A549 (cell line): Measurements from ENCODE around the gene TESPA1. TPM values are rescaled to one million over a fixed set of nuclear protein-coding genes. Genes with fewer than 3 reads are reported as not detected.

Source experiments
- ATAC-seq, 2 experiments: fragments of 200-7000 bp in 1 of 2; fragments of >200 bp in 1 of 2; cut with Nextera tagmentation in 1 of 2; cut with Tn5 transposase in 1 of 2; 3 replicates each; pipeline versions ENCODE4 v1.8.0 to v1.9.1; 2018 to 2020; ENCODE audit warnings: mild to moderate bottlenecking in 1 of 2, moderate library complexity in 1 of 2
- CTCF ChIA-PET: fragments of 300-600 bp; sonication (Branson Sonifier 250); formaldehyde crosslinking; extraction: SDS; loops from one replicate; lab custom pipeline; 2021; ENCODE audit warnings: antibody characterized with exemption, inconsistent platforms; lab: Yijun Ruan, JAX
- POLR2A ChIA-PET: fragments of 350-600 bp; formaldehyde crosslinking; extraction: SDS; loops from one replicate; lab custom pipeline; 2021; ENCODE audit warnings: antibody characterized with exemption, inconsistent platforms; lab: Yijun Ruan, JAX
- DNase-seq, 2 experiments: peaks; one replicate each; pipeline versions ENCODE4 v3.0.0 to v3.0.0-alpha.2; 2011 to 2016; ENCODE audit warnings: low read depth in 1 of 2, low spot score in 1 of 2
- FAIRE-seq: peaks from 2 replicates; lab custom pipeline; 2011; peaks lifted over from hg19 to GRCh38; lab: Jason Lieb, UNC
- H3K27ac ChIP-seq, 2 experiments: fragments of >200 bp; sonication (Bioruptor Twin); formaldehyde crosslinking; 3 replicates each; pipeline ENCODE4 v1.5.1; 2016 to 2017
- H3K4me1 ChIP-seq: fragments of >200 bp; sonication (Bioruptor Twin); formaldehyde crosslinking; 3 replicates; pipeline ENCODE4 v1.6.1; 2016
- H3K4me2 ChIP-seq: fragments of >200 bp; sonication (Bioruptor Twin); formaldehyde crosslinking; 3 replicates; pipeline ENCODE4 v1.6.1; 2016
- H3K4me3 ChIP-seq: fragments of >200 bp; sonication (Bioruptor Twin); formaldehyde crosslinking; 3 replicates; pipeline ENCODE4 v1.5.1; 2016
- H3K9me3 ChIP-seq: fragments of >200 bp; sonication (Bioruptor Twin); formaldehyde crosslinking; 3 replicates; pipeline ENCODE4 v1.6.1; 2016
- EHF ChIP-seq: fragments of 250-450 bp; sonication (Bioruptor Pico); IDR thresholded peaks from 2 replicates; pipeline ENCODE4 v1.5.0; 2020; ENCODE audit warnings: mild to moderate bottlenecking
- ESRRA ChIP-seq: fragments of 150-350 bp; IDR thresholded peaks from 2 replicates; pipeline ENCODE4 v1.6.1; 2014; ENCODE audit warnings: mild to moderate bottlenecking, low read length, borderline replicate concordance
- FOSL2 ChIP-seq, 2 experiments: fragments of 450-650 bp in 1 of 2; fragments of >200 bp in 1 of 2; sonication (Bioruptor Twin) in 1 of 2; formaldehyde crosslinking; IDR thresholded peaks; 2 replicates each; pipeline versions ENCODE4 v1.5.0 to v1.6.1; 2016 to 2020; ENCODE audit warnings: mild to moderate bottlenecking in 1 of 2, moderate library complexity in 1 of 2
- GATA3 ChIP-seq: IDR thresholded peaks from 2 replicates; pipeline ENCODE4 v1.6.1; 2012; ENCODE audit warnings: borderline replicate concordance
- HEYL ChIP-seq: fragments of 250-450 bp; sonication (Bioruptor Pico); IDR thresholded peaks from 2 replicates; pipeline ENCODE4 v1.8.0; 2021; ENCODE audit warnings: mild to moderate bottlenecking, moderate library complexity
- NPAS2 ChIP-seq: fragments of 250-450 bp; sonication (Bioruptor Pico); IDR thresholded peaks from 2 replicates; pipeline ENCODE4 v1.8.0; 2022; ENCODE audit warnings: mild to moderate bottlenecking, moderate library complexity, borderline replicate concordance
- NR3C1 ChIP-seq: fragments of >200 bp; sonication (Bioruptor Twin); formaldehyde crosslinking; IDR thresholded peaks from 3 replicates; pipeline ENCODE4 v1.6.1; 2017
- PHF8 ChIP-seq: fragments of 200-600 bp; sonication (generic); IDR thresholded peaks from 2 replicates; pipeline ENCODE4 v1.6.1; 2016; ENCODE audit warnings: low read depth, mild to moderate bottlenecking, antibody characterized with exemption, moderate library complexity, borderline replicate concordance
- RAD21 ChIP-seq, 2 experiments: fragments of >200 bp in 1 of 2; sonication (Bioruptor Twin) in 1 of 2; formaldehyde crosslinking in 1 of 2; IDR thresholded peaks in 1 of 2; conservative IDR thresholded peaks in 1 of 2; 2 replicates in 1 of 2; 3 replicates in 1 of 2; pipeline ENCODE4 v1.6.1; 2012 to 2018; ENCODE audit warnings: inconsistent platforms in 1 of 2
- RCOR1 ChIP-seq: fragments of 150-350 bp; IDR thresholded peaks from 2 replicates; pipeline ENCODE4 v1.6.1; 2014; ENCODE audit warnings: antibody characterized with exemption, low read length, low read depth
- RFX5 ChIP-seq: fragments of 450-650 bp; IDR thresholded peaks from 2 replicates; pipeline ENCODE4 v1.7.1; 2014; ENCODE audit warnings: antibody characterized with exemption, mild to moderate bottlenecking, moderate library complexity
- RNF2 ChIP-seq: fragments of 200-600 bp; sonication (generic); IDR thresholded peaks from 2 replicates; pipeline ENCODE4 v1.6.1; 2016; ENCODE audit warnings: low read depth, mild to moderate bottlenecking, antibody characterized with exemption, moderate library complexity, borderline replicate concordance
- SREBF2 ChIP-seq: fragments of 450-650 bp; IDR thresholded peaks from 2 replicates; pipeline ENCODE4 v1.6.1; 2014; ENCODE audit warnings: mild to moderate bottlenecking, moderate library complexity
- ZC3H11A ChIP-seq: fragments of 450-650 bp; IDR thresholded peaks from 2 replicates; pipeline ENCODE4 v1.6.1; 2014; ENCODE audit warnings: antibody characterized with exemption, mild to moderate bottlenecking
- WGBS: methylation state at CpG from one replicate; pipeline ENCODE4 v1.1.6; 2017; ENCODE audit errors: missing lambda C conversion rate; 5-methylcytosine and 5-hydroxymethylcytosine counted together
- polyA plus RNA-seq, 4 experiments: library from polyadenylated mRNA; depleted of rRNA in 3 of 4; stranded (reverse); fragments of >200 nt; fragmentation: RNase III in 1 of 4; extraction: RNeasy Plus Mini Kit Qiagen cat#74134 plus additional on column Dnase treatment in 1 of 4; gene quantifications; 2 replicates in 3 of 4; 3 replicates in 1 of 4; pipeline ENCODE4 v1.2.3, GENCODE V29; 2011 to 2017
- TF ChIP-seq, protein P1 (sequence below): fragments of 150-350 bp; IDR thresholded peaks from 2 replicates; pipeline ENCODE4 v1.6.1; 2014; ENCODE audit warnings: low read depth, mild to moderate bottlenecking, low read length
- TF ChIP-seq, protein P2 (sequence below): fragments of >200 bp; sonication (Bioruptor Twin); formaldehyde crosslinking; IDR thresholded peaks from 3 replicates; pipeline ENCODE4 v1.5.1; 2016
- TF ChIP-seq, protein P3 (sequence below): IDR thresholded peaks from 2 replicates; pipeline ENCODE4 v1.6.1; 2012
- TF ChIP-seq, protein P4 (sequence below): fragments of 200-600 bp; sonication (generic); IDR thresholded peaks from 2 replicates; pipeline ENCODE4 v1.6.1; 2016; ENCODE audit warnings: antibody characterized with exemption, mild to moderate bottlenecking, moderate library complexity
- TF ChIP-seq, protein P5 (sequence below): fragments of 250-450 bp; sonication (Bioruptor Pico); IDR thresholded peaks from 2 replicates; pipeline ENCODE4 v1.5.0; 2020; ENCODE audit warnings: low read depth, mild to moderate bottlenecking, moderate library complexity

TESPA1 gene
- polyA plus RNA-seq, 2 of the 4 experiments (the other 2 are of a cell fraction): not detected

DNA sequence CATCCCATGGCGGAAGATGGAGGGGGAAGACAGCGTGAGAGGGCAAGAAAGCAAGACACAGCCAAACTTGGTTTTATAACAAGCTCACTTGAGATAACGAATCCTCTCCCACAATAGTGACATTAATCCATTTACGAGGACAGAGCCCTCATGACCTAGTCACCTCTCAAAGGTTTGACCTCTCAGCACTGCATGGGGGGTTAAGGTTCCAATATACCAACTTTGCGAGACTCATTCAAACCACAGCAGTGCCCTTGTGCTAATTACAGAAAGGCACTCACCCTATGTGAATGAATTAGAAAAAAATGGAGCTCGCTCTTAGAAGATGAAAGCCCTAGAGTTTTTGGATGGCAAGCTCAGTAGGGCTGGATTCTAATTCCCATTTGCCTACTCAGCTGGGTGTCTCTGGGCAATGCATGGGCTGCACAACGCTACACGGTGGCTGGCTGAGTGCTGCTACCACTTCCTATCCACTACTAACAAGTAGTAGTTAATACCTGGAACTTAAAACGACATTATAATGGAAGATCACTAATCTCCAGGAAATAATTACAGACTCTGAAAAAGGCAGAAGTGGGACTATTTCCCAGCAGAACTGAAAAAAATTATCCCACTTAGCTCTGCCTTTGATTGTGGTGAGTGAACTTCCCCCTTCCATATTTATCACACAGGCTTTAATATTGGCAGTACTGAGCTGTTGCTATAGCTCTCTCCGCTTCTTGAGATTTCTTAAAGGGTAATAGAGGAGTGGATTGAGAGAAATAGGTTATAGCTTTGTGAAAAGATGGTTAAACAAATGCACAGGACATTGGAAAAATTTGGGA, 27.5 kb downstream of the TESPA1 start (continued):
- TF ChIP-seq, protein P1, sequence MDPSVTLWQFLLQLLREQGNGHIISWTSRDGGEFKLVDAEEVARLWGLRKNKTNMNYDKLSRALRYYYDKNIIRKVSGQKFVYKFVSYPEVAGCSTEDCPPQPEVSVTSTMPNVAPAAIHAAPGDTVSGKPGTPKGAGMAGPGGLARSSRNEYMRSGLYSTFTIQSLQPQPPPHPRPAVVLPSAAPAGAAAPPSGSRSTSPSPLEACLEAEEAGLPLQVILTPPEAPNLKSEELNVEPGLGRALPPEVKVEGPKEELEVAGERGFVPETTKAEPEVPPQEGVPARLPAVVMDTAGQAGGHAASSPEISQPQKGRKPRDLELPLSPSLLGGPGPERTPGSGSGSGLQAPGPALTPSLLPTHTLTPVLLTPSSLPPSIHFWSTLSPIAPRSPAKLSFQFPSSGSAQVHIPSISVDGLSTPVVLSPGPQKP: no peak
- TF ChIP-seq RCOR1: no peak
- TF ChIP-seq, protein P2, sequence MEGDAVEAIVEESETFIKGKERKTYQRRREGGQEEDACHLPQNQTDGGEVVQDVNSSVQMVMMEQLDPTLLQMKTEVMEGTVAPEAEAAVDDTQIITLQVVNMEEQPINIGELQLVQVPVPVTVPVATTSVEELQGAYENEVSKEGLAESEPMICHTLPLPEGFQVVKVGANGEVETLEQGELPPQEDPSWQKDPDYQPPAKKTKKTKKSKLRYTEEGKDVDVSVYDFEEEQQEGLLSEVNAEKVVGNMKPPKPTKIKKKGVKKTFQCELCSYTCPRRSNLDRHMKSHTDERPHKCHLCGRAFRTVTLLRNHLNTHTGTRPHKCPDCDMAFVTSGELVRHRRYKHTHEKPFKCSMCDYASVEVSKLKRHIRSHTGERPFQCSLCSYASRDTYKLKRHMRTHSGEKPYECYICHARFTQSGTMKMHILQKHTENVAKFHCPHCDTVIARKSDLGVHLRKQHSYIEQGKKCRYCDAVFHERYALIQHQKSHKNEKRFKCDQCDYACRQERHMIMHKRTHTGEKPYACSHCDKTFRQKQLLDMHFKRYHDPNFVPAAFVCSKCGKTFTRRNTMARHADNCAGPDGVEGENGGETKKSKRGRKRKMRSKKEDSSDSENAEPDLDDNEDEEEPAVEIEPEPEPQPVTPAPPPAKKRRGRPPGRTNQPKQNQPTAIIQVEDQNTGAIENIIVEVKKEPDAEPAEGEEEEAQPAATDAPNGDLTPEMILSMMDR: no peak
- TF ChIP-seq RAD21 (conservative IDR thresholded peaks at IDR 0.05 in 1 of 2, IDR thresholded peaks at IDR 0.05 in 1 of 2): no peak
- no peak for TF ChIP-seq ZC3H11A

DNA sequence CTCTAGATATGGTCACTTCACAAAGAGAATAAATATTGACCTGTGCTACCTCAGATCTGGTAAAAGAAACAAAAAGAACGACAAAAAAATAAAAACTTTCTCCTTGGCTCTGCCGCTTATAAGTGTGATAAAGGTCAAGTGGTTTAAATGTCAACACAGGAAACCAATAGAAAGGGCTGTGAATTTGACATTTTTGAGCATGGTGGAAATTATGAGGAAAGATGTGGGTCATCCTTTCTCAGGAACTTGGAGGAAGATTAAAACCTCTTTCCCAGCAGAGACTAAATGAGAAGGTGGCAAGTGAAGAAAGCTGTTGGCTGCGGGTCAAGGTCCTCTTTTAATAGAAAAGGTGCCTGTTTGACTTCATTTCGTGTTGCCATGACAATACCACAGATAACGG, 28.2 kb downstream of the TESPA1 start:
- no peak for ATAC-seq
- ChIA-PET POLR2A (no interaction called here), CTCF (interaction anchor here (1.0 to 11.8 kb wide), 7 partner anchors 15 to 255 kb away, joined by 3 to 127 read pairs (median 35); partner anchors contain the start of gene MUCL1)
- no peak overlapping the region for H3K4me2 ChIP-seq
- TF ChIP-seq, protein P3, sequence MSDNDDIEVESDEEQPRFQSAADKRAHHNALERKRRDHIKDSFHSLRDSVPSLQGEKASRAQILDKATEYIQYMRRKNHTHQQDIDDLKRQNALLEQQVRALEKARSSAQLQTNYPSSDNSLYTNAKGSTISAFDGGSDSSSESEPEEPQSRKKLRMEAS: no peak
- no peak for TF ChIP-seq EHF (CRISPR knock-in tag)
- no peak for TF ChIP-seq RAD21 (conservative IDR thresholded peaks at IDR 0.05 in 1 of 2, IDR thresholded peaks at IDR 0.05 in 1 of 2)
- DNase-seq: no peak
- H3K27ac ChIP-seq: no peak overlapping the region
- H3K4me1 ChIP-seq: no peaks in the 10 kb centered on the region
- no peaks in the 10 kb centered on the region for H3K9me3 ChIP-seq
- WGBS: 21% methylated on average over 5 of the region's 5 CpGs
- no peak overlapping the region for H3K4me3 ChIP-seq
- no peak for FAIRE-seq

DNA sequence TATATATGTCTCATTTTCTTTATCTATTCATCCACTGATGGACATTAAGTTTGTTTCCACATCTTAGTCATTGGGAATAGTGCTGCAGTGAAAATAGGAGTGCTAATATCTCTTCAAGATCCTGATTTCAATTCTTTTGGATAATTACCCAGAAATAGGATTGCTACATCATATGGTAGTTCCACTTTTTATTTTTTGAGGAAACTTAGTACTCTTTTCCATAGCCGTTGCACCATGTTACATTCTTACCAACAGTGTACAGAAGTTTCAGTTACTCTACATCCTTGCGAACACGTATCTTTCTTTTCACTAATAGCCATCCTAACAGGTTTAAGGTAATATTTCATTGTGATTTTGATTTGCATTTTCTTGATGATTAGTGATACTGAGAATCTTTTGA, 29.8 kb downstream of the TESPA1 start:
- Histone ChIP-seq H3K9me3 (no peaks in the 10 kb centered on the region), H3K4me3 (no peak overlapping the region), H3K4me2 (no peak overlapping the region), H3K27ac (no peak overlapping the region), H3K4me1 (no peaks in the 10 kb centered on the region)
- FAIRE-seq: peak; percentile 56
- WGBS: 54% methylated on average over 3 of the region's 3 CpGs
- POLR2A ChIA-PET: no interaction called here
- TF ChIP-seq HEYL (CRISPR knock-in tag): no peak
- no peak for TF ChIP-seq RFX5
- no peak for TF ChIP-seq ESRRA
- no peak for TF ChIP-seq SREBF2
- TF ChIP-seq, protein P4, sequence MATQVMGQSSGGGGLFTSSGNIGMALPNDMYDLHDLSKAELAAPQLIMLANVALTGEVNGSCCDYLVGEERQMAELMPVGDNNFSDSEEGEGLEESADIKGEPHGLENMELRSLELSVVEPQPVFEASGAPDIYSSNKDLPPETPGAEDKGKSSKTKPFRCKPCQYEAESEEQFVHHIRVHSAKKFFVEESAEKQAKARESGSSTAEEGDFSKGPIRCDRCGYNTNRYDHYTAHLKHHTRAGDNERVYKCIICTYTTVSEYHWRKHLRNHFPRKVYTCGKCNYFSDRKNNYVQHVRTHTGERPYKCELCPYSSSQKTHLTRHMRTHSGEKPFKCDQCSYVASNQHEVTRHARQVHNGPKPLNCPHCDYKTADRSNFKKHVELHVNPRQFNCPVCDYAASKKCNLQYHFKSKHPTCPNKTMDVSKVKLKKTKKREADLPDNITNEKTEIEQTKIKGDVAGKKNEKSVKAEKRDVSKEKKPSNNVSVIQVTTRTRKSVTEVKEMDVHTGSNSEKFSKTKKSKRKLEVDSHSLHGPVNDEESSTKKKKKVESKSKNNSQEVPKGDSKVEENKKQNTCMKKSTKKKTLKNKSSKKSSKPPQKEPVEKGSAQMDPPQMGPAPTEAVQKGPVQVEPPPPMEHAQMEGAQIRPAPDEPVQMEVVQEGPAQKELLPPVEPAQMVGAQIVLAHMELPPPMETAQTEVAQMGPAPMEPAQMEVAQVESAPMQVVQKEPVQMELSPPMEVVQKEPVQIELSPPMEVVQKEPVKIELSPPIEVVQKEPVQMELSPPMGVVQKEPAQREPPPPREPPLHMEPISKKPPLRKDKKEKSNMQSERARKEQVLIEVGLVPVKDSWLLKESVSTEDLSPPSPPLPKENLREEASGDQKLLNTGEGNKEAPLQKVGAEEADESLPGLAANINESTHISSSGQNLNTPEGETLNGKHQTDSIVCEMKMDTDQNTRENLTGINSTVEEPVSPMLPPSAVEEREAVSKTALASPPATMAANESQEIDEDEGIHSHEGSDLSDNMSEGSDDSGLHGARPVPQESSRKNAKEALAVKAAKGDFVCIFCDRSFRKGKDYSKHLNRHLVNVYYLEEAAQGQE: no peak
- no peak for TF ChIP-seq RAD21 (conservative IDR thresholded peaks at IDR 0.05 in 1 of 2, IDR thresholded peaks at IDR 0.05 in 1 of 2)
- TF ChIP-seq, protein P5, sequence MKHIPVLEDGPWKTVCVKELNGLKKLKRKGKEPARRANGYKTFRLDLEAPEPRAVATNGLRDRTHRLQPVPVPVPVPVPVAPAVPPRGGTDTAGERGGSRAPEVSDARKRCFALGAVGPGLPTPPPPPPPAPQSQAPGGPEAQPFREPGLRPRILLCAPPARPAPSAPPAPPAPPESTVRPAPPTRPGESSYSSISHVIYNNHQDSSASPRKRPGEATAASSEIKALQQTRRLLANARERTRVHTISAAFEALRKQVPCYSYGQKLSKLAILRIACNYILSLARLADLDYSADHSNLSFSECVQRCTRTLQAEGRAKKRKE (CRISPR knock-in tag): no peak
- no peak for TF ChIP-seq GATA3
- TF ChIP-seq PHF8: no peak
- TF ChIP-seq, protein P2: no peak
- no peak for TF ChIP-seq NPAS2 (CRISPR knock-in tag)
- TF ChIP-seq RNF2: no peak
- TF ChIP-seq FOSL2 (IDR thresholded peaks at IDR 0.05): no peak
- no peak for TF ChIP-seq FOSL2 (CRISPR knock-in tag; IDR thresholded peaks at IDR 0.05)
- TF ChIP-seq, protein P3: no peak
- TF ChIP-seq NR3C1: no peak
- no peak for DNase-seq
- ATAC-seq: no peak
- CTCF ChIA-PET: no interaction called here
